NCI-H345 (cell line): ENCODE data around the gene KCNMA1.

Experiments used
- DNase-seq: peaks from one replicate; lab custom pipeline; 2025; lab: John Stamatoyannopoulos, UW

The KCNMA1 gene

DNA sequence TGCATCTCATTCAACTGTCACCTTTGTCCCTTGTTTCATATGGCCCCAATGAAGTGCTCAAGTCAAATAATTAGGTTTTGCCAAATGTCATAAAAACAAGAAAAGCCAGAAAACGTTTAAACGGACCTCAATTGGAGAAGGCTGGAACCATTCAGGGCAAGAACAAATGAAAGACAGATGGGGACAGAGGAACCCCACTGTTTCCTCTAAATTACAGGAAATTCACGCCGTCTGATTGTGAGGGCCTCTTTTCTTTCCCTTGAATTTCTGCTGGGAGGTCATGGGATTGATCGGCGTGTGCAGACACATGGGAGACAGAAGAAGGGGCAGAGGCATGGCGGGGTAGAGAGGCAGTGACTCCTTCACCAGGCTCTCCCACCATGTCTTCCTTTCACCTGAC is 656.4 kb downstream of the KCNMA1 start:
- DNase-seq, result no peak

DNA sequence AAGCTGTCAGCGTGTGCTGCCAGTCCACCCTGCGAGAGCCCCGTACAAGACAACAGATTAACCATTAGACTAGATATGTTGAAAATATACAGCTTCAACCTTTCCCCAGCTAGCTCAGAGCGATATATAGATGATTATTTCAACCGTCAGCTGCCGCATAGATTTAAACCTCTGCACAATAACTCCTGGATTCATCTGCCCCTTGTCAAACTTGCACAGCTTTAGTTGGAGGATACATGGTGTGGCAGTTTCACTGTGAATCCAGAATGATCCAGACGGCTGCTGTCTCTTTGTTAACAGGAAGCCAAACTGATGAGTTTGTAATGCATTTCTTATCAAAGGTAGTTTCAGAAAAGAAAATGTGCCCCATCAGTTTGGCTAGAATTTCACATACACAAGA is 659.7 kb downstream of the KCNMA1 start:
- no peak for DNase-seq

DNA sequence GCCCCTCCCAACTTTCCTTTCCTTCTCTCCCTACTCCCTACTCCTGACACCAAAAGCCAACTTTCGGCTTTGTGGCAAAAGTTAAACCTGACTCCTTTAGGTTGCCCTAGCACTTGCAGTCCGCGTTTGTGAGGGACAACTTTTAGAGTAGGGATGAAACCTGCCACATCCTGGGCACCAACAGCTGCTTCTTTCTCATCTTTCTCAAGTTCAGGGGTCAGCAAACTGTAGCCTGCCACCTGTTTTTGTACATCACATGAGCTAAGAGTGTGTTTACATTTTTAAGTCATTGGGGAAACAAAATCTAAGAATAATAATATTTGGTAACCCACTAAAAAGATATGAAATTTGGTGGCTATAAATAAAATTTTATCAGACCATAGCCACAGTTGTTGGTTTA is 660.6 kb downstream of the KCNMA1 start:
- no peak for DNase-seq

DNA sequence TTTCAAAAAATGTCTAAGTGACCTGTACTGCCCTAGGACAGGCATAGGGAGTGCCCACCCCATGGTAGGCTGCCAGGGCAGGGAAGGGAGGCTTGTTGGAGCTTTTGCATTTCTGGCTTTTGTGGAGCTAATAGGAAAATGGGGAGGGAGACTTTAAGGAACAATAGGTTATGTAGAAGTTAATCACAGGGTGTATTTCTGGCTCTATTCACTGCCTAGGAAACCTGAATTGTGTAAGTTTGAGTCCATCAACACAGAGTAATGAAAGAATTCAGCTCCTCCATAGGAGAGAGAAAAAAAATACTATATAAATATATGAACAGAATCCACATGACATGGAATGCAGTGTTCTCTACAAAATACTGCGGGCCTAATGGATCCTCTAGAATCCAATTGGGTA is 661.5 kb downstream of the KCNMA1 start:
- DNase-seq, result no peak

DNA sequence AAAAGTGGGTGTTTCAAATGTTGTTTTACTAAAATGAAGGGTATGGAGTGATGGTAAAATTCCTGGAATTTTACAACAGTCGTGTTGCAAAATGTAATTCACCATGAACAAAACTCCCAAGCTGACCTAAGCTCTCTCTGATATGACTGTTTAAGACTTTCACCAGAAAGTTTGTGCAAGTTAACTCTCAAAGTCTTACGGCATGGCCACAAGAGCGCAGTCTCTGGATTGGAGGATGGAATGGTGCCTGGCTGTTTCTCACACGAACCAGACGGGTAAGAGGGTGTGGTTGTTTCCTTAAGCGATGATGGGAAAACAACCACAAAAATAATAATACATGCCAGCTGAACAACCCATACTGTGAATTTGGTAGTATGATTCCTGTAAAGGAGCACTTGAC is 662.5 kb downstream of the KCNMA1 start:
- no peak for DNase-seq

DNA sequence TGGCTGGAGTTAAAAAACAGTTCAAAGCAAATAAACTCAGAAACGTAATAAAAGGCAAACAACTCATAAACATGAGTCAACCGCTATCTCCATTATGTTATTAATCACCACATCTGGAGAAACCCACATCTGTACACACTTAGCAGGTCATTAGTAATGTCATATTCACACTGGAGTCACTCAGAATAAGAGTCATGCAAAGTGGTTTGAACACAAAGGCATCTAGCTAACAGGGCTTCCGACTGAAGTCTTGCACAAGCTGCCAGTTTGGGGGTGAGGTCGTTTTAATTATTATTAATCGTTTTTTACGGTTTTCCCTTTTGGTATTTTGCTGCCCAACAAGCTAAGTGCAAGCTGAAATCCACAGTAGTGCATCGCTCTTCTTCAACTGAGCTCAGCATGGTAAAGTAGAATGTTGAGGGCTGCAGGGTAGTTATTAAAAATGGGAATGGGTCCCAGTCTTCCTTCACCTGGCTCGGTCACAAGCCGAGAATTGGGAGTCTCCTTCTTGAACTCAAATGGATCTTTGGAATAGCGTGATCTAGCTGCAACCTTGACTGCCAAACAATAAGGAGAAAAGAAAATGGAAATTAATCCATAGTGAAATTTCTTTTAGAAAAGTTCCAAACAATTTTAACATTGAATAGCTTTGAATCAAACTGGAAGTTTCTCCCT is 663.5 kb downstream of the KCNMA1 start:
- DNase-seq, result no peak

DNA sequence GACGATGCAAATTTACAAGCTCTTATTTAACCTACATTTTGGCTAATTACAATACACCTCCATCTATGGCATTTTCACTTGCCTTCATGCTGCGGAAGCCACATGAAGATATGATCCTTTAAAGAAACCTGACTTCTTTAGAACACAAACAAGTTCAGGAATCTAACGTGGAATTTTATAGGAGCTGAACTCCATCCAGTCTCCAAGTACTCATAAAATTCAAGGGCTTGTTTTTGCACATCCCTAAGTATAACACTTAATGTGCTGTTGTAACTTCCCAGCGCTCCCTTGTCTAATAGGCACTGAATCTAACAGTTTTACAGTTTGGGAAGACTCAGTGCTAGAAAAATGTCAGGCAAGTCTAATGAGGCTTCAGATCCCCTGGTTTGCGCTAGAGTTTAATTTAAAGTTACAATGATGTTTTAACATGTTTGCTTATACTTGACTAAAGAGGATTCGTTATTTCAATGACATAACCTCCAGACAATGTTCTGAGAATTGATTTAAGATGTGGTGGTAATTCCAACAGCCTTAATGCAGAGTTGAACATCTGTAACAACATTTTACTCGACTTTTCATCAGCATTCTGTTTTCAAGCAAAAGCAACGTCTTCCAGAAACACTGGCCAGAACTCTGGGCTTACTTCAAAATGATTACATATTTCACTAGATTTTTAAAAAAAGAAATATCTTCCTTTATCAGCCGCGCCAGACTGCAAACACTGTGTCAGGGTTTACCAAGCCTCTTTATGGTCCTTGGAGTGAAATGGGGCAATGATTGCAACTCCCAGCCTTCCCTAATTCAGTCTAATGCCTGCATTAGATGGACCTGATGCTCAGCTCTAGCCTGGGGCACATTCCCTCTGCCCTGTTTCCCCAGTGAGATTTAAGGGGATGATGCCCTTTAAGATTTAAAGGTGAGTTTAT is 664.3 kb downstream of the KCNMA1 start:
- no peak for DNase-seq

DNA sequence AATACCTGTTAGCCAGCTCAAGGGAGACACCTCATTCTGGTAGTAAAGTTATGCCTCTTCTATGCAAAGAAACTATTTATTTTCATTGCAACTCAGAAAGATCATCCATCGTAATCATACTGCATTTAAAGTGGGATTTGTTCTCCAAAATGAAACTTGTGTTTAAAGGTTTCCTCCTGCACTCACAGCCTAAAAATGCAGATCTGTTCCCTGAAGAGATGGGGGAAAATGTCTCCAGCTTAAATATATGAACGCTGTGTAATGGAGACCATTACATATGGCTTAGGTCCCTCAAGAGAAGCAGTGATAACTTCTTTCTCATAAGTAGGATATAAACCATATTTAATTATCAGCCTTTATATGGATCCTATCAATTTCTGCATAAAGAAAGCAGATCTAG is 665.1 kb downstream of the KCNMA1 start:
- DNase-seq, result no peak

DNA sequence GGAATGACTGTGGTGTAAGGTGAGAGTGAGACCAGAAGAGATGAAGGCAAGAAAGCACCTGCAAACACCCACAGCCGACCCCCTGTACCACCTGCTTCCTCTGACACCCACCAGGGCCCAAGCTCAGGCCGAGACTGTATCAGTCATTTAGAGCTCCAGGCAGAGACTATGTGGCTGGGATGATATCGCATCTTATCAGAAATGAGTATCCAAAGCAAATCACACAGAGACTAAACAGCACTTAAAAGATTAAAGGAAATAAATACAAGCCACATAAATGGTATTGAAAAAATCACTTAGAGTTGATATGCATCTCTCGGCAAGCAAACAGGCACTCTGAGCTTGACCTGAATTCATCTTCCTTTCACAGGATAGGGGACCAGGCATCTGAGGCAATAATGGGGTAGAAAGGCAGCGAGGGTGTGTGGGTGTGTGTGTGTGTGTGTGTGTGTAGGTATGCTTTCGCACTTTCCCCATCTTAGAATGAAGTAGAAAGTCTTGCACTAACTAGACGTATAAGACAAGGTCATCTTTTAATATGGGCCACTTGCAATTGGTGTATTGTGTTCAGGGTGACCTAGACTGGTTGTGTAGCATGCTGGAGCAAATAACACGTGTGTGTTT is 665.9 kb downstream of the KCNMA1 start:
- no peak for DNase-seq

DNA sequence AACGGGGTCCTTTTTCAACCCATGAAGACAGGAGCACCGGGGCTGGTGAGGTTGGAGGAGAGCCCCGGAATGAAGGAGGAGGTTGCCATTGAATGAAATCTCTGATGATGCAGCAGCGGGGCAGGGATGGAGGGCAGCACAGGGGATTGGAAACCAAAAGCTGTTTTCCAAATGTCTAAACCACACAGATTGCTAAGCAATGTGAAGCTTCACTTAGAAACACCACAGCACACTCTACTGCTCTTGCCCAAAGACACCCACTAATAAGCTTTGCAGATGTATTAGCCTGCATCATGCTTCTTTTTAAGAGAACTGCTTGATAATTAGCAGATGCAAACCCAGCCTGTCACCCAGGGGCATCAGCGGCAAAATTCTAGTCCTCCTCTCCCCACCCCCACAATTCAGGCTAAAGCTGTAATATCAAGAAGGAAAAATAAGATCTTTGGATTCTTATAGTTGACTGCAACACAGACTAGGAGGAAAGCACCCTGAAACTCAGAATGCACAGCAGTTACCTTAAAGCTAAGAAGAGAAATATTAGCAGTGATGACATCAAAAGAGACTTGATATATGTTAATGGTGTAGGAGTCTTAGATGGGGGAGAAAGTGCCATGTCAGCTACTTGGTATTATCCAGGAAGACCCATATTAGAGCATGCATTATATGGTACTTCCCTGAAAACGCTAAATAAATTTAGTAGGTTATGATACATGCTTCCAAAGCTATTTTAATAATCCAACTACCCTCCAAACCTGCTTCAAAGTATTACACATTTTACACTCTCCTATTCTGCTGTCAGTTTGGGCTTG is 666.7 kb downstream of the KCNMA1 start:
- no peak for DNase-seq

DNA sequence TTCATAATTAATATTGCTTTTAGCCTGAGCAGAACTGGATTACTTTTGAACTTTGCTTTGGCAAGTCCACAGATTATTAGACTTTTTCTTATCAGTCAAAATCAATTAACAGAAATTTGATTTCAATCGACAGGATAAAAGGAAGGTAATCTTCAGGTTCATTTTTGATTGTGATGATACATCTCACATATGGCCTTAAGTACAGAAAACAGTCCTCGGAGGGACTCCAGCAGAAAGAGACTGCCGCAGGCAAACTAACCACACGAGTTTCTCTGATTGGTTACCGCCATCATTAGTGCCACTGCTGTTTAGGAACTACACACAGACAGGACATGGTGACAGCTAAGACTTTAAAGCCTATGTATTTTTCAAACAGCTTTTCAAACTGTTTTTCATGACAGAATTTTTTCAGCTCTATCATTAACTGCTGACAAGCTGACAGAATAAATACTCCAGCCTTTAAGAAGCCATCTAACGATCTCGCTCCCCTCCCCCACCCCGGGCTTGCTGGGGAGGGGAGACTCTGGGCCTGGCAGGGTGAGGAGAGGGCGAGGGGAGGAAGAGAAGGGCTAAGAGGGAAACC is 668.2 kb downstream of the KCNMA1 start:
- no peak for DNase-seq

DNA sequence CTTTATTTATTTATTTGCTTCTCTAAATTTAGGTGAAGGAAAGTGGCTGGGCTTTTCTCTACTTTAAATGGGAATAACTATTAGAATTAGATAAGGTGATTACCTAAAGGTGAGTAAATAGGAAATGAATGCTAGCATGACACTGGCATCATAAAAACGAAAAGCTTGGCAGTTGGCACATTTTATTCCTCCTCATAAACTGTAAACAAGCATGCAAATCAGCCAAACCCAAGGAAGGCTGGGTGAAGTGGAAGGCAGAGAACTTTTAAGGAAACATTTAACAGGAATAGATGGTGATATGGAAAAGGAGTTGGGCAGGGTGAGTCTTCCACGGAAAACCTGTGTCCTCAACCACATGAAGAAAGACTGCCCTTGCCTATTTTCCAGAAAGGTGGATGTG is 669.1 kb downstream of the KCNMA1 start:
- no peak for DNase-seq

DNA sequence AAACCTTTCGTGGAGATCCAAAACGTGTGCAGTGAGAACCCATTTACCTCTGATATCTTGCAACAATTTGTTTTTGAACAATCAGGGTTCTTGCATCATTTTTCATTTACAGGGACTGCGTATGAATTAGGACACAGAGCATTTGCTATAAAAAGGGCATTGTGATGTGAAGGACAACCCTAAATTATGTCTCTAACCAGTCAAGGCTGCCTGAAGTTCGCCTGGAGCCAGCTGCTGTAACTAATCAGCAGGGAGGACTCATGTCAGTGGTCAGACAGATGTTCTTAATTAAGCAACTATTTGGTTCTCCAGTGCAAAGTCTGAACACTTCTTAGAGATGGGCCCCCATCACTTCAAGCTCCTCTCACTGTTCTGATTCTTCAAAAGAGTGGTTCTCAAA is 674.8 kb downstream of the KCNMA1 start:
- no peak for DNase-seq

DNA sequence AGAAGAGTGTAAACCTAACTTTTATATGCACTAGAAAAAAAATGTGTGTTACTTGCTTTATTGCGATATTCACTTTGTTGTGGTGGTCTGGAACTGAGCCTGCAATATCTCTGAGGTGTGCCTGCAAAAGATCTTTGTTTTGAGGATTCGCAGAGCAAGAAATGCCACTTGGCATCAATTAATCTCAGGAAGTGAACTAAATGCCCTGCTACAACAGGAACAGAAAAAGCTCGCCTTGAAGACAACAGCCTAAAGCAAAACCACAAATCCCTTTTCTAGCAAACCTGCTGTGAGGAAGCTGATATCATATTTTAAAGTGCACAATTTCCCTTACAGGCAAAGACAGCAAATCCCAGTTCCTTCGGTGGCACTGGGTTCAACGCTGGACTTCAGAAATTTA is 675.8 kb downstream of the KCNMA1 start:
- DNase-seq, result no peak

DNA sequence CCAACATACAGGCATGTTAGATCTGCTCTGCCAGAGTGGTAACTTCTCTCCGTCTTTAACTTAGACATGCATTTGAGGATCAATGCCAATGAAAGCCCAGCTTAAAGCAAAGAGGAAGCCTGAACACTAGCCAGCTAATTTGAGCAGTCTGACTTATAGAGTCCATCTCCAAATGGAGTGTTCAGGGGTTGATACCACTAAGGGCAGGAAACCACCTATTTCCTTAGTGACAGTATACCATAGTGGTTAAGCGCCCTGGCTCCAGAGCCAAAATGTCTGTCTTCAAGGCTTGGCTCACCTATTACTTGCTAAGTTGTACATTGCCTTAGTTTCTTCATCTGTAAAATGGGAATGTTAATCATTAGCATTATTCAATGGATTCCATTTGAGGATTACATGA is 678.5 kb downstream of the KCNMA1 start:
- no peak for DNase-seq

DNA sequence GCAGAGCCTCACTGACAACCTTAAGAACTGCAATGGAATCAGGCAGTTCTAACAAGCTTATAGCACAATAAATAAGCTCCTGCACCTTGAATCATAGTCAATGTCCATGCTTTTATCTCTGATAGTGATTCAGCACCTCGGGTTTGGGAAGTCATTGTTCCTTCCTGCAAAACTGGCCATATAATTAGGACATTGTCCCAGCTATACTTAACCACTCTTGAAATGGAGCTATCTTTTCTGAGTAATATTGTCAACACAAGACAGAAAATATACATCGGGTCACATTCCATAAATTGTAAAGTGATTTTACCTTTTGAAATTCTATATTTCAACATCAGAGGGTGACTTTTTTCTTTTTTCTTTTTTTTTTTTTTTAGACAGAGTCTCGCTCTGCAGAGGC is 682.8 kb downstream of the KCNMA1 start:
- no peak for DNase-seq

DNA sequence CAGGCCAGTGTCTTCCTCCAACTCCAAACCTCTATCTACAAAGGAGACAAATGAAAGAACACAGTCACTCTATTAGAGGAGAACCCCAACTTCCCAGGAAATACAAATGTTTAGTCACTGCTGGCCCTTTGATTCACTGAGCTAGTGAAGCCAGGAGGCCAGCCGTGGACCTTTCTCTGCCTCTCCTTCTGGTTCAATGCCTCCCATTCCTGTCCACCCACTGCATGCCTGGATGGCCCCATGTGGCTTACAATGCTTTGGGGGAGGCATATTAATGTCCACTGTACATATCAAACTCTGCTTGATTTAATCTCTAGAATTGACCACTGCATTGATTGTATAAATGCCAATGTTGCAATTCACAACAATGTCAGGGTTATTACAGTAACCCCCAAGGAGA is 687.3 kb downstream of the KCNMA1 start:
- no peak for DNase-seq

DNA sequence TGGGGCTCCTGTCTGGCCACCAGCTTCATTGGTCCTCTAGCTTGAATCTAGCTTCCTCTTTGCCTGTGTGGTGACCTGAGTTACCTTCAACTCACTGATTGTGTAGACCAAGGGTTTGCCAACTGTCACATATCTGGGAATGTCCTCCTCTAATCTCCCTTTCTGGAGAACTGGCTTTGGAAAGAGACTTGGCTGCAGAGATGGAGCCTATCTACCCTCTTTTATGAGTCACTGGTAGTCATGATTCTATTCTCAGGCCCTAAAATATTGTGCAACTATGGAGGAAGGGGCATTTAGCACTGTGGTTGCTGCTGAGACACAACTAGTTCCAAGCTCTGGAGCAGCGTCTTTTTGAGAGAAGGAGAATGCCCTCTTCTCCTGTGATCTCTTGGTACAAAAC is 691.3 kb downstream of the KCNMA1 start:
- no peak for DNase-seq

DNA sequence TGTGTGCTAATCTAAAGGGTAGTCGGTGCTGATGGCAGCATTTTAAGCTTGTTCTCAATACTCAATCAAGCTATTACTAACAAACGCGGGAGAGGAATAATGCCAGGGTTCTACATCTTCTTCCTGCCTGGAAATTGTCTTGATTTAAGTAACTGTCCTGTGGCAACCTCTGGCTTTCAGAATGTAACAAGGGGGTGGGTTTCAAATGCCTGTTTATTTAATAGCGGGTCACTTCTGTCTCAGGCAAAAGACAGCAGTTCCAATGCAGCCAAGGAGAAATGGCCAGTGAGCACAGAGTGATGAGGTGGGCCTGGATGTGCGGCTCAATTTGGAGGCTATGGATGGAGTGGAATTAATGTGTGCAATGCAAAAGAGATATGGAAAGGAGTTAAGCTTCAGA is 692.4 kb downstream of the KCNMA1 start:
- DNase-seq, result no peak

DNA sequence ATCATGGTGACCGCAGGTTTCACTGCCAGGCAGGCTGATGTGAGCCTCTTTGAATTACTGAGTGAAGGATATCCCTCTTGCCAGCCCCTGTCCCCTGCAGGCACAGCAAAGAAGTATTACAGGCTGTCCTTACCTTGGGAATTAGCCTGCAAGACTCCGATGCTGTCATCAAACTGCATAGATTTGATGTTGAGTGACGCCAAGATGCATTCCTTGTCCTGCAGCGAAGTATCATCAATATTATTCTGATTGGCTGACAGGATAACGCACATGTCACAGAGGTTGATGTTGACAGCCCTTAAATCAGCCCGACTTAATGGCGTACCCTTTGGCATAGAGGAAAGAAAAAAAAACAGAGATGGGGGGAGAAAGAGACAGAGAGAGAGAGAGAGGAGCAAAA is 693.0 kb downstream of the KCNMA1 start:
- no peak for DNase-seq

DNA sequence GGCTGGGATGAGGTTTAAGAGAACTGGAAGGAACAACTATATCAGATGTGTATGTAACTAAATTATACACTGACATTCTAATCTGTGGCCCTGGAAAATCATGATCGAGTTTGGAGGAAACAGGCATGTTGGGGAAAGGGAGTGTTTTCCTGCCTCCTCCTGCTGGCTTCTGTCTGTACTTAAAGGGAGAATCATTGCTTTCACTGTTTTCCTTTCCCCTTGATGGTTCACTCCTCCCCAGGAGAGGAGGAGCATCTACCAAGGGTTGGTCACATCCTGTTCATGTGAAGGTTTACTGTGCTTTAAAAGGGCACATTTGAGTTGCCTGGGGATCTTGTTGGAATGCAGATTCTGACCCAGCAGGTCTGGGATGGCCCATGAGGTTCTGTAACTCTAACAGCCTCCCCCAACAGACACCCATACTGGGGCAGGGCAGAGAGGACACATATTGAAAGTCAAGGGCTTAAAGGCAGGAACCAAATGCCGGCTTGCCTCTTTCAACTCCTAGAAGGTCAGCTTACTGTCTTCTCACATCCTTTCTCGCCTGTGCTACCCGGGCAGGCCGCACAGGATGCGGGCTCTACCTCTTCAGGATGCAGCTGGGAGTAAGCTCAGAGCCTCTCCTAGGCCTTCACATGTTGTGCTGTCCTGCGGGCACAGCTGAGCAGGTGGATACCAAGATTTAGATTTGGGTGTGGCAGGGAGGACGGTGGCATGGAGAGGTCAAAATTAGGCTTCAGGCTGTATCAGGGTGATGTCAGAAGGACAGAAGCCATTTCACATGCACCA is 694.8 kb downstream of the KCNMA1 start:
- DNase-seq, result no peak
